Mesenteric fat pad (tissue), 1 donor: Measurements from ENCODE around the gene TCFL5. TPM values are rescaled to one million over a fixed set of nuclear protein-coding genes. Genes with fewer than 3 reads are reported as not detected.

ENCODE experiments used
- DNase-seq: peaks from one replicate; pipeline ENCODE4 v3.0.0-alpha.2; 2020; ENCODE audit warnings: low spot score
- total RNA-seq: library from RNA; stranded (reverse); fragmentation: NEBNext Ultra II Directional; extraction: Animal tissue kit (Norgen Biotek cat#: 25700); gene quantifications from one replicate; pipeline ENCODE4 v1.2.1, GENCODE V29; 2021
- donor health status: DM: yes; HTN: yes; CAD: no.

The TCFL5 gene
- total RNA-seq, 1 donor from 2014 or later, result 10.1 TPM

DNA sequence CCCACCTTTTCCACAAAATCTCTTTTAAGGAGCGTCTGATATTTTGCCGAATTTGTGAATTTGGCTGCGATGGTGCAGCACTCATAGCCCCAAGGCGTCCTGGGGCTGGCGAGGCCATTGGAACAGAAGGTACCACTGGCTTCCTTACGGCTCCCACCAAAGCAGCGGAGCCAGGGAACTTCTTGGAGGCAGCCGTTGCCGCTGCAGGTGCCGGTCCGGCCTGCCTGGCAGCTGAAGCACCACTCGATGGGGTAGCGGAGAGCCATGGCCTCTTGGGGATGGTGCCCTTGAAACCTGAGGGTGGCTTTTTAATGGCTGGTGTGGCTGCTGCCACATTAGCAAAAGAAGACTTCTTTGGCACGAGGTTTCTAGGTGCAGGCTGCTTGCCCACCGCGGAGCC is 34.9 kb upstream of the TCFL5 start:
- no peak for DNase-seq

DNA sequence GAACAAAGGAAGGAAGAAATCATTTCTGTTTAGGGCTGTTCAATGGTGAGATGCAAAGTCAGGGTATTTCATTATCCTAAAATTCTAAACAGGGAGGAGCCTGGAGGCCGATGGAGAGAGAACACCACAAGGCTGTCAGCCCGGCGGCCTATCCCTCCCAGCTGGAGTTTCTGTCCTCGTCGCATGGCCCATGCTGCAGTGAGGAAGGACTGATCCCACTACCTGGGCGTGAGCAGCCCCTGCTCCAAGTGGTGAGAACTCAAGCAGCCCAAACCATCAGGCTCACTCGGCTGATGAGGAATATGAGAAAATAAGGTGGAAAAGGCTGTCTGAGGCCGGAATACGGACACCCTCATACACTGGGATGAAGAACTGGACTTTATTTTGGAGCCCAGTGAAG is 33.9 kb upstream of the TCFL5 start:
- DNase-seq, result no peak

DNA sequence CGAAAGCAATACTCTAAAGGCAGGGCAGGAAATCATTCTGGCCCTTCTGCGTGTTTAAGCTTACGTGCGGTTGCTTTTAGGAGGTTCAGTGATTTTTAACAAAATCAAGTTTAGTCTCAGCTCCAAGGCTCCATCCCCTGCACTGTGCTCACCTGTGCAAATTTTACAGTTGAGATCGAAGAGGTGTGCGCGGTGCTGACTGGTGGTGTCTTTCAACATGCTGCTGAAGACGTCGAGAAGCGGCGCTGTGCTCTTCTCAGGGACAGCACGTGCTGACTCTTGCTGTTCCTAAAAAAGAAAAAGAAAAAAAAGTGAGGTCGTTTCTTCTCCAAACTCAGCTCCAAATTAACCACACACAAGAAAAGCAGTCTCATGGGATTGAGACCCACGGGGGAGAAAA is 32.6 kb upstream of the TCFL5 start:
- DNase-seq, result no peak

DNA sequence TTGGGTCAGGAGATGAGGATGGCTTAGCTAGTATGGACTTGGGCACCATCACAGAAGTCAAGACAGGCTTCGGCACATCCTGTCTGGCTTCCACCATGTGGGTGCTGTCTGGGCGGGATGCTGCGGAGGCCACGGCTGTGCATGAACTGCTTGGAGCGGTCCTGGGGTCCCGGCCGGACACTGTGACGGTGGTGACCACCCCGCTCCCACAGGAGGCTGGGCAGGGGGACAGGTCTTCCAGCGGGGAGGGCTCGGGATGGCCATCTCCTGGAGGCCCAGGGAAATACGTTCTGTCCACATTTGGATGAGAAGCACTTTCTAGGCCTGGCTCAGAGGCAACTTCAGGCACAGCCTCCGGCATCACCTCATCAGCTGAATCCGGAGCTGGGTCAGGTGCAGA is 32.1 kb upstream of the TCFL5 start:
- no peak for DNase-seq

DNA sequence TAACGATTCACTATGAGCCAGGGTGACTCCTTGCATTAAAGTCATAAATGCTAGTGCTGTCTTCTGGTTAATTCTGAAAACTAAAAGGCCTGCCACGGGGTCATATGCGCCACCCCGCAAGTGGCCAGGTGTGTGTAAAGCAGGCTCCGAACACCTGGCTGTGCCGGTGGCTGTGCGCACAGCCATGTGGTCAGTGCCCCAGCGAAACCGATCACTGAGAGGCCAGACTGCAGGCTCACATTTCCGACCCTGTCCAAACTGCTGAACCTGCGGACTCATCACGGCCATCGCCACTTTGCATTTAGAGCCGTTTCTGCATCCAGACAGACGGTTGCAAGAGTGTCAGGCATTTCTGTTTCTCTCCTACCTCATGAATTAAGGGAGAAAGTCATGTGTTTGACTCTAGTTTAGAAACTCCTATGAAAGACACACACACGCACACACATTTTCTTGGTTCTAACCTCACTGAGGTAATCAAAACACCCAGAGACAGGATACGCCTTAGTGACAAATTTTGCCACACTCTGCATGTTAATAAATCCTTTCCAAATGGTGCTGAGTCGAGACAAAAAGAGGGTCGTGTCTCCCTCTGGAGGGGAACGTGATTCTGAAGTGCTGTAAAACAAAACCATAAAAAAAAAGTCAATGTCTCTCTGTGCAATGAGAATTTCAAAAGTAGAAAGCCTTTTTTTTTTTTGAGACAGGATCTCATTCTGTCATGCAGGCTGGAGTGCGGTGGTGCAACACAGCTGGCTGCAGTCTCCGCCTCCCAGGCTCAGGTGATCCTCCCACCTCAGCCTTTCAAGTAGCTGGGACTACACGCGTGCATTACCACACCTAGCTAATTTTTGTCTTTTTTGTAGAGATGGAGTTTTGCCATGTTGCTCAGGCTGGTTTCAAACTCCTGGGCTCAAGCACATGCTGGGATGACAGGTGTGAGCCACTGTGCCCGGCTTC is 31.0 kb upstream of the TCFL5 start:
- DNase-seq, result no peak

DNA sequence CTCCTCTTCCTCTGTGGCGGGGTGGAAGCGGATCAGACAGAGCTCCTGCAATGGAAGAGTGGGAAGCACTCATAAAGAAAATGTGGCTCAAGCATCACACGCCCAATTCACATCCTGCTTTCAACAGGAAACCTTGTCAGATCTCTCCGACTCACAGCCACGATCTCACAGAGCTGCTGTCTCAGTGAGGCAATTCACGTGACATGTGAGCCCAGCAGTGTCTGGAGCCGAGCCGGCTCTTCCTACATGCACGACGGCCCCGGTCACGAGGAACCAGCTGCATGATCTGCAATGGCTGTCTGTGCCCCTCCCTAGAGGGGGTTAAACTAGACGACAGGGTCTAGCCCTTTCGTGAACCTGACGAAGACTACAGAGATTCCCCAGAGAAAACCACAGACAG is 29.5 kb upstream of the TCFL5 start:
- no peak for DNase-seq

DNA sequence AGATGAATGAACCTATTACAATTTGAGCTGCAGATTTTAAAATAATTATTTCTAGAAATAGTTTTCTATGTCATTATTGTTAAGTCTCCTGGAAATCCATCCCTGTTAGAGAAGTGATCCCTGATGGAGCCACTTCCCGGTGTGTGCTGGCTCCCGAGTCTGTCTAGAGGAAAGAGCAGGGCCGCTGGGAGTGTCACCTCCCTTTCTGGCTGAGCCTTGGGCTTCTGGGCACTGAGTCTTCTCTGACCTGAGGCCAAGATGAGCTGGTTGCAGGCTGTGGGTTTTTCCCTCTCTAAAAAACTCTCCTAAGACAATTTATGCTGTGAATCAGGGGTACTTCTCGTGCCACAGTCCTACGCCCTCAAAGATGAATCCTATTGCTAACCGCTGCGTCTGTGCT is 28.8 kb upstream of the TCFL5 start:
- no peak for DNase-seq

DNA sequence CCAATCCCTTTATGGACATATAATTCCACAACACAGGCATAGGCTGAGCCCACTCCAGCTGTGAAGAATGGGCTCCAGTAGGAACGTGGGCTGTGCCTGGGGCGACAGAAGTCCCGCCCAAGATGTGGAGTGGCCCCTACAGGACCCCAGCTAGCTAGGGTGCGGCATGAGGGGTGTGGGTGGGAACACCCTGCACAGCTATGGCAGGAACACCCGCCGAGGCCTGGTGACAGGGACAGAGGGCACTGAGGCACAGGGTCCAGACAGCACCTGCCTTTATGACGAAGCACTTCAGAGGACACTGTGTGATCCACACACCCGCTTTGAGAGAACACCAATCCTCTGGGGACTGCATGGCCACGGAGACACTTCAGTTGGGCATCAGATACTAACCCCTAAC is 28.2 kb upstream of the TCFL5 start:
- no peak for DNase-seq

DNA sequence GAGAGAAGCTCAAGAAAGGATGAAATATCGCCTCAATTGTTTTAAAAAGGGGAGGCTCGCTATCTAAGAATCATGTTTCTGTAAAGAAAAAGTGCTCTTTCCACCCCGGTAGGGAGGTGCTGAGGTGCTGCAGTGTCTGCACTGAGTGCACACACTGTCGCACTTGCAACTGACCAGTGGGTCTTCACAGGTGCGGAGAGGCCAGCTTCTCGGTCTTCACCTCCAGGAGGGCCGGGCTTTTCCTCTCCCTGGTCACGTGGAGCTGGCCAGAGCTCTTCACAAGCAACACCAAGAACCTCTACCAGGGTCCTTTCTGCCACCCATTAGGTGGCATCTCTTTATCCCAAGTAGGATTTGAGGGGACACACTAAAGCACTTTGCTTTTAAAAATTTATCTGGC is 27.8 kb upstream of the TCFL5 start:
- no peak for DNase-seq

DNA sequence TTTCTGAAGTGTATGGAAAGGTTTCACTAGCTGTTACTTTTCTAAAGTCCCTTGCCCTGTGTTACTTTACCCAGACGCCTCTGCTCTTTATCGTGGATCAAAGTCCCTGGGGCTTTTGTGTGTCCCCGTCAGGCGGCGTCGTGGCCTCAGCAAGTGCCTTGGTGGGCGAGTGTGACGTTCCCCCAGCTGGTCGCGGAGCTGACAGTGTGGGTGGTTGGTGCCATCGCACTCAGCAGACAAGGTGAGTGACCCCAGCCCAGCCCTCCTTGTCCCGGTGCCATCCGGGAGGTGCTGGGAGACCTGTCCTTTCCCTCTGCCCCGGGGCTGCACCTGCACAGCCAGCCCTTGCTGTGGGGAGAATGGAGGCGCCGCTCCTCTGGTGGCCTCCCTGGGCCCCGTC is 27.3 kb upstream of the TCFL5 start:
- DNase-seq, result no peak

DNA sequence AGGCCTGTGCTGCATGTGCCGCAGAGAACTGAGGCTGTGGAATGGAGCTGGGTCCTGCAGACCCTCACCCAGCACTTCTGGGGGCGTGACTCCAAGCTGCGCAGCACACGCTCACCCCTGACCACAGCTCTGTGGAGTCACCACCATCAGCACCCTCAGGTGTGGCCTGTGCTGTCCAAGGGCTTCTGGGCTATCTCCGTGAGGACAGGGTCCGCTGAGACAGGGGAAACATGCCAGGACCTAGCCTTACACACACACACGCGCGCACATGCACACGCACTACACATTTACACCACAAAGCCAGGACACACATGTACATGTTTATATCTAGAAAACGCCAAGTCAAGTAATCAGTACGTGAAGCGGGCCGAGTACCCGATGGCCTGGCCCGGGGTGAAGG is 26.8 kb upstream of the TCFL5 start:
- no peak for DNase-seq

DNA sequence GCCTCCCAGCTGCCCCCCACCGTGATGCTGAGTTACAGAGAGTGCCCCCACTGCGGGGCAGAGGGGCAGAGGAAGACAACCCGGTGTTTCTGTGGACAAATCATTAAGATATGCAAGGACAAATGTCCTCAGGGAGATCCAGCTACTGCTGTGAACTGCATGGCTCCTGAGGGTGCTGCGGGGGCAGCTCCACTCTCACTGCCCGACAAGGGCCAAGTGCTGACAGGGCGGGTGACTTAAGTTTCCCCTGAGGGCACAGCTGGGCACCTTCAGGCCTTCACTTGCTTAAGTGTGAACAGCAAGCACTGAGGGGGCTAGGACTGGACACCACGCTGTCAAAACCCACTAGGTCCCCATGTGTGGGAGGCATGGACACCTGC is 26.2 kb upstream of the TCFL5 start:
- DNase-seq, result no peak

DNA sequence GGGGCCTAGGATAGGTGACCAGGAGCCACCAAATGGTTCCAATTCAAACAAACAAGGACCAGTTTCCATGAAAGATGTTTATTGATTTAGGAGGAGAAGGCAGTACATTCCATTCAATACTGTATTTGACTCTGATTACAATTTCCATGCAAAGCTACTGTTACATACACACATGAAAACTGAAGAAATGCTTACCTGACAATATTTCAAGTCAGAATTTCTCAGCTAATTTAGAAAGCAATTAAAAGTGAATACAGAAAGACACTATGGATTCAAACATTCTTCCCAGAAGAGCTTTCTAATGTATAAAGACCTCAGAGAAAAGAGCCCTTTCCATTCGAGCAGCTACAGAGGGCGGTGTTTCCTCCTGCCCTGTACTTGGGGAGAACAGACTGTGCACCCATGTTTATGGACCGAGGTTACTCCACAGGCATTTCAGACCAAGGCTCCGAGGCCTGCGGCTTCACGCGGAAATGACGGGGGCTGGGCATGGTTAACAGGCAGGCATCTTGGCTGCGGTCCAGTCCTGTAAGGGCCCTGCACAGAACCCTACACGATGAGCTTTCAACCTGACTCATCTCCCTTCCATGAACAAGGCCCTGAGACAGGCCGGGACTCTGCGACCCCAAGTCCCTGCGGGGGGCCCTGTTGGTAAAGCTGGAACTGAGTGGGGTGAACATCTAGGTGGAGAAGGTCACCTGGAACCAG is 25.7 kb upstream of the TCFL5 start:
- DNase-seq, result no peak

DNA sequence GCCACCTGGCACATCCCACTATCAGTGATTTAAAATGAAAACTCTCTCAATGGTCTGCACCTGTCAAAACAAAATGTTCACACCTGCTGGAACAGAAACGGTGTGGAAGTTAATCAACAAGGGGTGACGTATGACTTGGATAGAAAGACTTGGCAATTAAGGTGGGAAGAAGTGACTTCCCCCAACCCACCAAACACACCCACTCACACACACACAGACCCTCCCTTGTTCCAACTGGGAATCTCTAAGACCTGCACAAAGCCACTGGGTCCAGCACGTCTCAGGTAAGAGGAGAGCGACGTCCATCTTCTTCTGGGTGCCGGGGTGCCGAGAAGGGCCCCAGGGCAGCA is 25.1 kb upstream of the TCFL5 start:
- no peak for DNase-seq

DNA sequence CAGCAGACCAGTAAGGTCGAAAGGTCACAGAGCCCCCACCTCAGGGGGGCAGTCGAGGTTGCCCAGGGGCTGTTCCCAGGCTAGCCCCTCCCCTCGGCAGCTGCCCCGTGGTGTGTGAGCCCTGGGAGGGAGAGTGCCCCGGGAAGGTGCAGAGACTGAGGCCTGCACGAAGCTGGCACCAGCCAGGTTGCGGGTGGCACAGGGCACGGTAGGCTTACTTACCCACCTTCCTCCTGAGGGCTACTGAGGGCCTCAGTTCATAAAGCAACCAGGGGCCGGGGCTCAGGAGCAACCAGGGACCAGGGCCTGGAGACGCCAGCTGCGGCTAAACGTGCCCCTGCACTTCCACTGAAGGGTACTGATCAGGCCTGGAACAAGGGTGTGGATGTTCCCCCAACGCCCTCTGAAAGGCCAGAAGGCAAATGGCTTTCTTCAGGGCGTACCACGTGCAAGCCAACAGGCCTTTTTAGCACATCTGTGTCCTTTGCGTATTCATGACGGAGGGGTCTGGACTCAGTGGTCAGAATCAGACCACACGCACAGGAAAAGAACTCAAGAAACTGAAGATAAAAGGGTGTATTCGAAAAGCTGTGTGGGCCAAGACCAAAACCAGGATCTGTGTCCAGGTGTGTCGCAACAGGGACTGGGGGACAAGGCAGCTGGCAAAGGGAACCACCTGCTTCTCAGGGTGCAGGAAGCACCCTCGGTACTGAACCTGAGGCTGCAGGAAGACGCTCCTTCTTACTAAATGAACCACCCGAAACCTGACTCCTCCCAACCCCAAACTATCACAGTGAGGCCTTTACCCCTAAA is 24.5 kb upstream of the TCFL5 start:
- no peak for DNase-seq

DNA sequence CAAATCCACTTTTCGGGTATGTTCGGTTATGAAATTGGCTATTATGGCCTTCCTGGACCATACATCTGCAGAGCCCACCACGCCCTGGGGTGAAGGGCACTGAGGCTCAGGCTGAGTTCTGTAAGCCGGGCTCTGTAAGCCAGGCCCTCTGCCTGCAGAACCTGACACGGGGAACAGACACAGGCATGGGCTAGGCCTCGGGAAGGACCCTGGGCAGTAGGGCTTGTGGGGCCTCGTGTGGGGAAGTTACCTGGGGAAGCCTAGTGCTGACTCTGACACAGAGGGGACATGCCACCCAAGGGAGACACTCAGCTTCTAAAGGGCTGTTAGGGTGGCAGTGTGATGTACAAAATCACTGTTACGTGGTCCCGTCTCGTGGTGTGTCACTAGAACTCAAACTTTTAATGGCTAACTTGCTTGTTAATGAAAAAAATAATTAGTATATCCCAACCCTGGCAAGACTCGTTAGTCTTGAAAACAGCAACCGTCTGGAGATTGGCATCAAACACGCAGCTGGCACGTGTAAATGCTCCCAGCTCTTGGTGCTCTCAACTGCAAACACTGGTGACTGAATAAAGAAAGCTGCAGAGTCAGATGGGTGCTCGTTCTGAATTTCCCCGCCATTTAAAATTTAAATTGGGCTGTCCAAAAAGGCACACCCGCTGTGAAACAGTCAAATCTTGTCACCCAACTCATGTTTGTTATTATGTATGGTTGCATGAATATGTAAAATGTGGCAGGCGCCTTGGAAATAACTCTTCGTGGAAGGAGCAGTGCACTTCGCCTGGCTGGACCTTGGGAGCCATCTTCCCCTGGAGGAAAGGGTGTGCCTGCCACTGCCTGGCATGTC is 23.6 kb upstream of the TCFL5 start:
- DNase-seq, result no peak

DNA sequence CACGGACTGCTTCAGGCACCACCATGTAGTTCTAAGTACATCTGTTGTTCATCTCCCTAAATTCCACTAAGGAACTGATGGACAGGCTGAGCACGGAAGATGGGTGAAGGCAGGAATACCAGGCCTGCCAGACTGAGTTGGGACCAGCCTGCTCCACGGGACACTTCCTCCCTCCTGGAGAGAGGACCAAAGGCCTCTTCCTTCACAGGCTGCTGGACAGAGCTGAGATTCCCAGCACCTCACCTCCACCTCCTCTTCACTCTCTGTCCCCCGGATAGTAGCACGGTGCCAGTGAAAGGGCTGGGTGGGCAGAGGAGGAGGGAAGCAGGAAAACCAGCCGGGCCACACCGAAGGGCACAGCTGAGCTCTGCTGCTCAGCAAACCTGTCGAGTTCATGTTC is 22.9 kb upstream of the TCFL5 start:
- DNase-seq, result no peak

DNA sequence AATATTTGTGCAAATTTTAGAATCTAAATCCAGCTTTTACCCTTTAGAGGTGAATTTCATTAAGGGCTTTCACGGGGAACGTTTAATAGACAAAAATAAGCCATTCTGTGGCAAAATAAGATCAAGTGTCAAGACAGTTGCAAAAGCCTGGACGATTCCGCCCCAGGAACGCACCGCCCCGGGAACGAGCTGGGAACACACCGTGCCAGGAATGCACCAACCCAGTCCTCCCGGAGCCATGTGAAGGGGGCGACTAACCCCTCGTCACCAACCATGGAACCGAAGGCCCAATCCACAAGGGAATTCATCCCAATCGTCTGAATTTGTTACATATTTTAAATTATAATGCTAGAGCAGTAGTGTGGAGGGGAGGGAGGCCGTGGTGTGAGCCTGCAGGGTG is 20.8 kb upstream of the TCFL5 start:
- DNase-seq, result no peak

DNA sequence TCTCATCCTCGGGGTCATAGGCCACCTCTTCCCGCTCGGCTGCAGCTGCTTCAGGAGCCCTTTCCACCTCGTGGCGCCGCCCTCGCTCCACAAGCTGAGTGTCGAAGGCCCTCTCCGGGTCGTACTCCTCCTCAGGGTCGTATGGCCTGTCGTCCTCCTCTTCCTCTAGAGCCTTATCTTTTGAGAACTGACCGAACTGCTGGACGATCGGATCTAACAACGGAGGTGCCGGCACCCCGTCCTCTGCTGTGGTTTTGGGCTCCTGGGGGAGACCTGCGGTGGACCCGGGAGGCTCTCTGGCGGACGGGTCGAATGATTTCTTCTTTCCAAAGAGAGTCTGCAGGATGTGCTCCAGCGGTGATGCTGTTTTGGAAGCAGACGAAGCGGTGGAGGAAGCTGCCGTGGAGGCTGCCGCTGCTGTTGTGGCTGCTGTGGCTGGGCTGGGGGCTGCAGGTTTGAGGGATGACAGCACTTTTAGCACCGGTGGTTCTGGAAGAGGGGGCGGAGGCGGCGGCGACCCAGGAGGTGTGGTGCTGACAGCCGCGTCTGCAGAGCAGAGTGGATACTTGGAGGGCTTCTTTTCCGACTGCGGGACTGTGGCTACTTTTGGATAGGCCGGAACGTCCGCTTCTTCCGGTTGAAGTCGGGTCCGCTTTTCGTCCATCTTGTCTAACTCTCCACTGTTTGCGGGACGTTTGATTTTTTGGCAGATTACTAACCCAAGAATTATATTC is 20.2 kb upstream of the TCFL5 start:
- DNase-seq, result no peak

DNA sequence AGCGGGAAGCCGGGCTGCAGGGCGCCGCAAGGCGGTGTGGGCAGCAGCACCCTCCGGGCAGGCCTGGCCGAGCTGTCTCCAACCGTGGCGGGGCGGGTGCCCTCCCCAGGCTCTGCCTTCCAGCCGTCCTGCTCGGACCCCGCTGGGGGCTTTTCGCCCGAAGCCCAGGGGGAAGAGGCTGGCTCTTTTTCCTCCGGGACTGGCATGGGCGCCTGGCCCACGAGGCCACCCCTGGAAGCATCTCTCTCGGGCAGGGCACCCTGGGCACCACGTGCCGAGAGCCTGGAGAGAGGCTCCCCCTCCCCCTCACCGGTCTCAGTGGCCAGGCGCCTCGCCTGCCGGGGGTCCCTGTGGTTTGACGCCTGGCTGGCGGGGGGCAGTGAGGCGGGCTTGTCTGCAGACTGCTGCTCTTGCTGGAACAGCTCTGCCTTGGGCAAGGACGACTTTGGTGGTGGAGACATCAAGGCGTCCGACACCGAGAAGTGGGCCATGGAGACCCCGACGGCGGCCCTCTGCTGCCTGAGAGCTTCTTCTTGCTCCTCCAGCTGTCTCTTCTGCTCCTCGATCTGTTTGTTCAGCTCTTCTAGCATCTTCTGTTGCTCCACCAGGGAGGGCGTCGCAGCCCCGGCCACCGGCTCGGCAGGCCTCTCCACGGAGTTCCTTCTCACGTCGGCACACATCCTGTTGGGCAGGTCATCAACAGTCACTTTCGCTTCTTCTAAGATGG is 19.5 kb upstream of the TCFL5 start:
- no peak for DNase-seq
